ENCODE results near the gene ERBB2. TPM values are rescaled to one million over a fixed set of nuclear protein-coding genes. Genes with fewer than 3 reads are reported as not detected.
A peak's percentile ranks its signal among the peaks of the same experiment; 100 is the strongest.

Gene ERBB2
- total and polyA plus RNA-seq, 5 donors from 2014 or later, result 0.36 to 5.5 (median 0.67) TPM

DNA sequence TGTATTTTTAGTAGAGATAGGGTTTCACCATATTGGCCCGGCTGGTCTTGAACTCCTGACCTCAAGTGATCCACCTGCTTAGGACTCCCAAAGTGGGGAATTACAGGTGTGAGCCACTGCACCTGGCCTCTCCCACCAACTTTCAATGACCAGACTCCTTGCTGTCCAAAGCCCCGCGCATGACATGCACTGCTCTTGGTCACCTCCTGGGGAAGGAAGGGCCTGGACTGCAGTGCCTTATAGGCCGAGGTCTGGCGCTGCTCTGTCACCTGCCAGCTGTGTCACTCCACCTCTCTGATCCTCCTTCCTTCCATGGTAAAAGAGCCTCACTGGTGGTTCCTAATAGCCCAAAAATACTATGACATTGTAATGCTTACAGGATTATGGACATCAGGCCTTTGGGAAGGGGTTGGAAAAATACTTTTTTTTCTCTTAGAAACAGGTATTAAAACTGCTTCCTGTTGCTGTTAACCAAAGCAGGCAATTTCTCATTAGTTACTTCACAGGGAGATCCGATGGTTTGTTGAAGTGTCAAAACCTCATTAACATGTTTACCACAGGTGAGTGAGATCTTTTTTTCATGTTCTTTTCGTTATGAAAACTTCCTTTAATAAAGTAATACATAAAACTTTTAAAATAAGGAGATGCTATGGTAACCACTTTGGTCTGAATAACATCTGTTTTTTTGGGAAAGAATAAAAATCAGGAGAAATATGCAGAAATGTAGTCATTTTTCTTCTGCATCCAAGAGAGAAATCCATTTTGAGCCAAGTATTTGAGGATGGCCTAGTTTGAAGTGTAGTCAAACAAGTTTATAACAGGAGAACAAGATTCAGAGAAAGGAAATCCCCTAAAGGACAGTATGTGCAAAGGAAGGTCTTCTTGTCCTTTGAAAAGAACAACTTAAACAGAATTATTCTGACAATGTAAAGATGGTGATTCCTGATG, 73.4 kb downstream of the ERBB2 start:
- peaks cover 37 to 96% (median 75%) of the 10 kb centered on the region in 4 donors for H3K4me1 Mint-ChIP-seq
- peaks cover 18% of the 10 kb centered on the region for H3K36me3 ChIP-seq (ENCODE audit: control insufficient read depth, insufficient read depth, low read length)
- peaks cover 74% of the 10 kb centered on the region for H3K4me1 ChIP-seq (ENCODE audit: control insufficient read depth, insufficient read depth, low read length, poor library complexity, severe bottlenecking)
- peak overlapping the region; percentile 93 for H3K4me3 ChIP-seq (ENCODE audit: low read depth, low read length)
- peaks cover 46% of the 10 kb centered on the region for H3K36me3 Mint-ChIP-seq
- H3K27me3 Mint-ChIP-seq, result no peaks in the 10 kb centered on the region
- H3K4me3 Mint-ChIP-seq, result peak overlapping the region; percentile 83 to 100 (median 92)
- H3K9me3 Mint-ChIP-seq, result peaks cover 0 to 3% (median 0%) of the 10 kb centered on the region in 7 donors
- DNase-seq, result peak in 2 of 3 donors; percentile 47 to 64
- H3K27ac Mint-ChIP-seq, result peak overlapping the region; percentile 95 to 99 (median 99)
- H3K27ac ChIP-seq (ENCODE audit: insufficient read depth, low read length, poor library complexity, severe bottlenecking), result peak overlapping the region; percentile 86
- no peak for ATAC-seq (ENCODE audit: low read depth in 2 of 2)
- no peaks in the 10 kb centered on the region for H3K27me3 ChIP-seq (ENCODE audit: control insufficient read depth, insufficient read depth, low read length)
- H3K9me3 ChIP-seq (ENCODE audit: control insufficient read depth in 2 of 2, low read length in 2 of 2), result no peaks in the 10 kb centered on the region

DNA sequence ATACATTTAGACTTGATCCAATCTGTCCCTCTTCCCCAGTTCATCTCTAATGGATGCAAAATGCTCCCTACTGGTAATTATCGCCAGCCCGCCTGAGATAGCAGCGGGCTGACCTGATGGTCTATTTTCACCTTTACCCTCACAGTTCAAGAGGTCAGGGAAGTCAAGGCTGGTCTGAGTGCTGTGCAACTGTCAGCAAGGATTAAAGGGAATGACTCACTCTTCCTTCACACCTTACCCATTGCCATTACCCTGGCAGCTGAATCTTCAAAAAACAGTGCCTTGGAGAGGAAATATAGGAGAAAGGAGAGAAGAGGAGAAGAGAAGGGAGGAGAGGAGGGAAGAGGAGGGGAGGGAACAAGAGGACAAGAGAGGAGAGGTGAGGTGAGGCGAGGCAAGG, 74.2 kb downstream of the ERBB2 start:
- Histone ChIP-seq H3K9me3 (ENCODE audit: control insufficient read depth in 2 of 2, low read length in 2 of 2) (no peaks in the 10 kb centered on the region), H3K27me3 (ENCODE audit: control insufficient read depth, insufficient read depth, low read length) (no peaks in the 10 kb centered on the region), H3K4me3 (ENCODE audit: low read depth, low read length) (peak overlapping the region; percentile 93), H3K36me3 (ENCODE audit: control insufficient read depth, insufficient read depth, low read length) (peaks cover 13% of the 10 kb centered on the region), H3K27ac (ENCODE audit: insufficient read depth, low read length, poor library complexity, severe bottlenecking) (peak overlapping the region; percentile 86), H3K4me1 (ENCODE audit: control insufficient read depth, insufficient read depth, low read length, poor library complexity, severe bottlenecking) (peaks cover 74% of the 10 kb centered on the region)
- H3K4me1 Mint-ChIP-seq, result peaks cover 37 to 96% (median 73%) of the 10 kb centered on the region in 4 donors
- H3K4me3 Mint-ChIP-seq, result peak overlapping the region; percentile 90 to 100 (median 95)
- H3K27ac Mint-ChIP-seq, result peak overlapping the region; percentile 89 to 99 (median 99)
- H3K36me3 Mint-ChIP-seq, result peaks cover 41% of the 10 kb centered on the region
- H3K27me3 Mint-ChIP-seq, result no peaks in the 10 kb centered on the region
- H3K9me3 Mint-ChIP-seq, result peaks cover 0 to 3% (median 0%) of the 10 kb centered on the region in 7 donors
- ATAC-seq (ENCODE audit: low read depth in 2 of 2) (no peak), DNase-seq (no peak)

DNA sequence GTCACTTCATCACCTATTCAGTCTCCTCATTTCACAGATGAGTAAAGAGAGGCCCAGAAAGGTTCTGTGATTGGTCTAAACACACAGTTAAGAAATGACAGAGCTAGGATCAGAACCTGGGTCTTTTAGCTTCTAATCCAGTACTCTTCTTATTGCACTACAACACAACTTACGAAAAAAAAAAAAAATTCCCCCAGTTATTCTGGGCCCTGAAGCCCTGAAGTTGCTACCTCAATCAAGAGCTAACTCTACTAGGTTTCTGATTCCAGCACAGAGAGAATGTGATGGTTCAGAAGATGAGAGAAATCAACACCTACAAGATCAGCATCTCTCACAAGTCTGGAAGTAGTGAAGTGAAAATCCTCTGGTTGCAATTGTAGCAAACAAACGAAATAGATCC, 75.2 kb downstream of the ERBB2 start:
- Histone ChIP-seq H3K4me3 (ENCODE audit: low read depth, low read length) (peak overlapping the region; percentile 93), H3K36me3 (ENCODE audit: control insufficient read depth, insufficient read depth, low read length) (peaks cover 11% of the 10 kb centered on the region), H3K27ac (ENCODE audit: insufficient read depth, low read length, poor library complexity, severe bottlenecking) (peak overlapping the region; percentile 86), H3K27me3 (ENCODE audit: control insufficient read depth, insufficient read depth, low read length) (no peaks in the 10 kb centered on the region), H3K4me1 (ENCODE audit: control insufficient read depth, insufficient read depth, low read length, poor library complexity, severe bottlenecking) (peaks cover 74% of the 10 kb centered on the region), H3K9me3 (ENCODE audit: control insufficient read depth in 2 of 2, low read length in 2 of 2) (no peaks in the 10 kb centered on the region)
- peaks cover 0 to 3% (median 0%) of the 10 kb centered on the region in 7 donors for H3K9me3 Mint-ChIP-seq
- DNase-seq (peak in 1 of 3 donors; percentile 31), ATAC-seq (ENCODE audit: low read depth in 2 of 2) (no peak)
- H3K4me3 Mint-ChIP-seq, result peak overlapping the region; percentile 90 to 100 (median 95)
- H3K36me3 Mint-ChIP-seq, result peaks cover 39% of the 10 kb centered on the region
- H3K27ac Mint-ChIP-seq, result peak overlapping the region; percentile 95 to 99 (median 99)
- H3K4me1 Mint-ChIP-seq, result peaks cover 34 to 92% (median 69%) of the 10 kb centered on the region in 4 donors
- H3K27me3 Mint-ChIP-seq, result no peaks in the 10 kb centered on the region

DNA sequence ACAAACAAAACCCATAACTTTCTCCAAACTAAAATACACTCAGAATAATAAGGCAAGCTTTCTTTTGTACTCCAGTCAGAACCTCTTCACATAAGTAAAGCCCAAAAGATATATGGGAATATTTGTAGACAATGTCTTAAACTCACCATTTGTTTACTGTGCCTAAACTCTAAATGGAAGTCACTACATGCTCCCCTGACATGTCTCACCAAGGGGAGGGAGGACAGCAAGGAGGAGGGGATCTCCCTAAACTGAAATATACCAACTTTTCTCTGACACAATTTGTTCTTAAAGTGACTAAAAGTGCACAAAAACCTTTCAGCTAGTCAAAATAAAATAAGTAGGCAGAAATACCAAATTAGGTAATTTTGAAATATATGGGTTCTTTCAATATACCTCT, 76.4 kb downstream of the ERBB2 start:
- Histone ChIP-seq H3K27ac (ENCODE audit: insufficient read depth, low read length, poor library complexity, severe bottlenecking) (peak overlapping the region; percentile 86), H3K4me1 (ENCODE audit: control insufficient read depth, insufficient read depth, low read length, poor library complexity, severe bottlenecking) (peaks cover 74% of the 10 kb centered on the region), H3K27me3 (ENCODE audit: control insufficient read depth, insufficient read depth, low read length) (no peaks in the 10 kb centered on the region), H3K36me3 (ENCODE audit: control insufficient read depth, insufficient read depth, low read length) (peaks cover 11% of the 10 kb centered on the region), H3K4me3 (ENCODE audit: low read depth, low read length) (peak overlapping the region; percentile 93), H3K9me3 (ENCODE audit: control insufficient read depth in 2 of 2, low read length in 2 of 2) (no peaks in the 10 kb centered on the region)
- Mint-ChIP-seq H3K4me3 (peak overlapping the region; percentile 90 to 100 (median 95)), H3K36me3 (peaks cover 39% of the 10 kb centered on the region), H3K27me3 (no peaks in the 10 kb centered on the region), H3K27ac (peak overlapping the region; percentile 95 to 99 (median 99)), H3K9me3 (peaks cover 0 to 3% (median 0%) of the 10 kb centered on the region in 7 donors), H3K4me1 (peaks cover 35 to 89% (median 65%) of the 10 kb centered on the region in 4 donors)
- no peak for ATAC-seq (ENCODE audit: low read depth in 2 of 2)
- DNase-seq, result peak in 1 of 3 donors; percentile 52

DNA sequence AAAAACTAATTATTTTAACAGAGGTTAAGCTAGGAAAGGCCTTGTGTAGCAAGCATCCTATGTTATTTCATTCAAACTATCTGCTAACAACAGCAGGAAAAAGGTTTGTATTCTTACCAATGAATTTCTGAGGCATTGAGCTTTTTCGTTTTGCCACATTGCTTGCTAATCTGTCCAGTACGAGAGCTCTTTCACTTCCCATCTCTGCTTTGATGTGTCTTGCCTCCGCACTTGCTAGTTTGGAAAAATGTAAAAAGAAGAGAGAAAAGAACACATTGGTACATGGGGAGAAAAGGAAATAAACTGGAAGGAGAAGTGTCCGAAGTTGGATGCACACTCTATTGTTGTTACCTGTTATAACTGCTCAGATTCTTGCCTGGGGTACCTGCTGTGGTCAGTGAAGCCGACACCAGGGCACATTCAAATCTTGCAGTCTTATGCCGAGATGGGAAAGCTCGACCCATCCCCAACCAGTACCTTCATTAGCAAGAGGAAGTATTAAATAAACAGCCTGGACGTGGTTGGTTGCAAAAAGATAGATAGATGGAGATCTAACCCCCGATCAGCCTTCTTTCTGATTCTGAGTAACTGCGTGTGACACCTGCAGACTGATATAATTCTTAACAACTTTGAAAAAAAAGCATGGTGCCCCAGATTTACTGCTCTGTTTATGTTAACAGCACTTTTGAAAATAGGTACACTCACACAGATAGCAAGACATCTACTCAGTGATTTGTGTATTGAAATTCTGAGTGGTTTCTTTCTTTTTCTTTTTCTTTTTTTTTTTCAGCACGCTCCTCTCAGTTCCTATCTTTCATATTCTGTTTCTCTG, 77.9 kb downstream of the ERBB2 start:
- DNase-seq (peak in 2 of 3 donors; percentile 61 to 76), ATAC-seq (ENCODE audit: low read depth in 2 of 2) (peak; percentile 75 to 76)
- Mint-ChIP-seq H3K4me3 (peak overlapping the region; percentile 90 to 100 (median 95)), H3K27me3 (no peaks in the 10 kb centered on the region), H3K36me3 (peaks cover 33% of the 10 kb centered on the region), H3K9me3 (peaks cover 0 to 1% (median 0%) of the 10 kb centered on the region in 7 donors), H3K4me1 (peaks cover 34 to 89% (median 66%) of the 10 kb centered on the region in 4 donors), H3K27ac (peak overlapping the region; percentile 95 to 99 (median 99))
- Histone ChIP-seq H3K27me3 (ENCODE audit: control insufficient read depth, insufficient read depth, low read length) (no peaks in the 10 kb centered on the region), H3K9me3 (ENCODE audit: control insufficient read depth in 2 of 2, low read length in 2 of 2) (no peaks in the 10 kb centered on the region), H3K4me1 (ENCODE audit: control insufficient read depth, insufficient read depth, low read length, poor library complexity, severe bottlenecking) (peaks cover 74% of the 10 kb centered on the region), H3K36me3 (ENCODE audit: control insufficient read depth, insufficient read depth, low read length) (peaks cover 15% of the 10 kb centered on the region), H3K4me3 (ENCODE audit: low read depth, low read length) (peak overlapping the region; percentile 93), H3K27ac (ENCODE audit: insufficient read depth, low read length, poor library complexity, severe bottlenecking) (peak overlapping the region; percentile 86)

Other genes starting within 250 kb of the ERBB2 start
- 45.4 TPM for gene MED1, start 248.8 kb upstream of the ERBB2 start, total RNA-seq
- gene MED1, start 248.8 kb upstream of the ERBB2 start, polyA plus RNA-seq, result 10 to 100 TPM; 15.8 to 20.2 (median 18.3) TPM
- gene CDK12, start 238.6 kb upstream of the ERBB2 start, total RNA-seq, result 110 TPM
- 1 to 10 TPM; 2.1 to 4.4 (median 3.3) TPM for gene CDK12, start 238.6 kb upstream of the ERBB2 start, polyA plus RNA-seq
- not detected for gene NEUROD2, start 92.1 kb upstream of the ERBB2 start, total RNA-seq
- gene NEUROD2, start 92.1 kb upstream of the ERBB2 start, polyA plus RNA-seq, result not detected
- not detected for gene PPP1R1B, start 73.1 kb upstream of the ERBB2 start, total RNA-seq
- not detected for gene PPP1R1B, start 73.1 kb upstream of the ERBB2 start, polyA plus RNA-seq
- gene STARD3, start 62.9 kb upstream of the ERBB2 start, total RNA-seq, result 95.9 TPM
- gene STARD3, start 62.9 kb upstream of the ERBB2 start, polyA plus RNA-seq, result 10 to 100 TPM; 45.4 to 48.6 (median 46.5) TPM
- 3.4 TPM for gene TCAP, start 34.7 kb upstream of the ERBB2 start, total RNA-seq
- gene TCAP, start 34.7 kb upstream of the ERBB2 start, polyA plus RNA-seq, result under 1 TPM in 1 of 4 donors, not detected in 3; 0.07 TPM
- gene PNMT, start 31.6 kb upstream of the ERBB2 start, total RNA-seq, result 1.2 TPM
- not detected for gene PNMT, start 31.6 kb upstream of the ERBB2 start, polyA plus RNA-seq
- gene PGAP3, start 12.0 kb upstream of the ERBB2 start, total RNA-seq, result 28.0 TPM
- gene PGAP3, start 12.0 kb upstream of the ERBB2 start, polyA plus RNA-seq, result 10 to 100 TPM; 15.2 to 23.3 (median 17.5) TPM
- gene MIEN1, start 30.5 kb downstream of the ERBB2 start, total RNA-seq, result 44.1 TPM
- 100 to 1,000 TPM in 3 of 4 donors, 10 to 100 TPM in 1; 93.5 to 158 (median 127) TPM for gene MIEN1, start 30.5 kb downstream of the ERBB2 start, polyA plus RNA-seq
- not detected for gene GRB7, start 37.9 kb downstream of the ERBB2 start, total RNA-seq
- gene GRB7, start 37.9 kb downstream of the ERBB2 start, polyA plus RNA-seq, result not detected
- gene IKZF3, start 164.2 kb downstream of the ERBB2 start, total RNA-seq, result 146 TPM
- gene IKZF3, start 164.2 kb downstream of the ERBB2 start, polyA plus RNA-seq, result 10 to 100 TPM; 30.4 to 40.6 (median 34.1) TPM
- gene ZPBP2, start 168.1 kb downstream of the ERBB2 start, total RNA-seq, result not detected
- not detected for gene ZPBP2, start 168.1 kb downstream of the ERBB2 start, polyA plus RNA-seq
- 38.0 TPM for gene GSDMB, start 218.6 kb downstream of the ERBB2 start, total RNA-seq
- gene GSDMB, start 218.6 kb downstream of the ERBB2 start, polyA plus RNA-seq, result 1 to 10 TPM in 2 of 4 donors, under 1 TPM in 2; 0.69 to 1.8 (median 1.0) TPM
- gene ORMDL3, start 227.5 kb downstream of the ERBB2 start, total RNA-seq, result 104 TPM
- 100 to 1,000 TPM in 3 of 4 donors, 10 to 100 TPM in 1; 99.5 to 176 (median 127) TPM for gene ORMDL3, start 227.5 kb downstream of the ERBB2 start, polyA plus RNA-seq
- gene LRRC3C, start 227.7 kb downstream of the ERBB2 start, total RNA-seq, result not detected
- gene LRRC3C, start 227.7 kb downstream of the ERBB2 start, polyA plus RNA-seq, result under 1 TPM in 1 of 4 donors, not detected in 3; 0.38 TPM

Measured in CD4-positive, CD25-positive, alpha-beta regulatory T cell (primary cell).